ENCODE results near the gene EFCAB9. TPM values are rescaled to one million over a fixed set of nuclear protein-coding genes. Genes with fewer than 3 reads are reported as not detected.
"Not testable (repeated sequence)": the region's sequence is repeated elsewhere in the genome, so short reads cannot be mapped to it uniquely, and the experiment has no call there.

EFCAB9 gene
- not detected for polyA plus RNA-seq (ENCODE audit: insufficient read length in 12 of 12)
- long read RNA-seq, donor 1: 0 reads
- long read RNA-seq, donor 2: 0 reads
- long read RNA-seq, donor 3, partial matches to known transcripts: 43 of 43 reads
- long read RNA-seq, donor 3, other reads (novel, unspliced or antisense): 0 of 43 reads
- long read RNA-seq, donor 4: 0 reads
- long read RNA-seq, donor 5: 0 reads
- long read RNA-seq, donor 6: 0 reads
- long read RNA-seq, donor 7, partial matches to known transcripts: 42 of 42 reads
- long read RNA-seq, donor 7, other reads (novel, unspliced or antisense): 0 of 42 reads
- long read RNA-seq, donor 8: 0 reads
- long read RNA-seq, donor 9: 0 reads
- long read RNA-seq, donor 10: 0 reads
- long read RNA-seq, donor 11: 0 reads

GRCh38 chr5:172193872-172194271, at the start of gene EFCAB9:
TSS of gene EFCAB9 (plus strand) at chr5:172194172. CDS start at chr5:172194173, 1 bp downstream.
- no peak for DNase-seq

- no peak for DNase-seq
These were observed 49.6 kb upstream of the EFCAB9 start for GRCh38 chr5:172144291-172144815.

- DNase-seq: no peak
These were observed 48.8 kb upstream of the EFCAB9 start for GRCh38 chr5:172144931-172145869.

GRCh38 chr5:172145870-172146747, 47.9 kb upstream of the EFCAB9 start:
- no peak for DNase-seq

DNA sequence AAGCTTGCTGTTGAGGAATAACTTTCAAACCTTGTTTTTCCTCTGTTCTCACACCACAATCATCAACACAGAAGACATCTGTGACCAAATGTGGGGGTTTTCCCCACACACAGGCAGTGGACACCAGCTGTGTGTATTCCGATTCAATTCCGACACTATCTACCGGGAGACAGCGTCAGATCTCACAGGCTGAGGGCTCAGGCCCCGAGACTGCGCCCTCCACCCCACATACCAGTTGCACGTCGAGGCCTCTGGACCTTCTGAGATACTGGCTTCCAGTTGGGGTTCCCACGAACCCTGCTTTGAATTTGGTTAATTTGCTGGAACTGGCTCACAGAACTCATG, 47.3 kb upstream of the EFCAB9 start:
- no peak for DNase-seq

- DNase-seq: no peak
These were observed 46.1 kb upstream of the EFCAB9 start for GRCh38 chr5:172147857-172148256.

- DNase-seq: no peak
These were observed 45.6 kb upstream of the EFCAB9 start for GRCh38 chr5:172148381-172148780.

DNA sequence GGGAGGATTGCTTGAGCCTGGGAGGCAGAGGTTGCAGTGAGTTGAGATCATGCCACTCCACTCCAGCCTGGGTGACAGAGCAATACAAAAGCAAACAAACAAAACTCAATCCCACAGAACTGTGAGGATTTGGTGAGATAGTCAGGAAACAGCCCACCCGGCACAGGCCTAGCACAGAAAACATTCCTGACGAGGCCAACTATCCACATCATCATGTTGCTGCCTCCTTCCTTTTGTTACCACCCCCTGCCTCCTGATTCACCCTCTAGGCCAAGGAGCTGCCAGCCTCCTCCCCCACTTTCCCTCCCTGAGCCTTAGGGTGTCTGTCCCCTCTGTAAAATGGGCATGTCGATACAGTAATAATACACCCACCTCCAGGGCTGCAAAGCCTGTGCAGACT, 44.9 kb upstream of the EFCAB9 start:
- DNase-seq: no peak

DNA sequence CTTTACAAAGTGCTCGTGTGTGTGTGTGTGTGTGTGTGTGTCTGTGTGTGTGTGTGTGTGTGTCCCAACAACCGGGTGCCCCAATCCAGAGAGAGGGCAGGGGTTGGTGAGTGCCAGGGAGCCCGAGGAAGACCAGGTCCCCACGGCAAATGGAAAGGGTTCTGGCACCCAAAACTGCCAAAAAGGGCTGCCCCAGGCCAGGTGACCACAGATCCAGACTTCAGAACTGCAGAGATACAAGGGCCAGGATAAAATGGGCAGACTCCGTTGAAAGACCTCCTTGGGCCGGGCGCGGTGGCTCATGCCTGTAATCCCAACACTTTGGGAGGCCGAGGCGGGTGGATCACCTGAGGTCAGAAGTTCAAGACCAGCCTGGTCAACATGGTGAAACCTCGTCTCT, 44.5 kb upstream of the EFCAB9 start:
- DNase-seq: not testable (repeated sequence)

- no peak for DNase-seq
These were observed 43.2 kb upstream of the EFCAB9 start for GRCh38 chr5:172150514-172151425.

- no peak for DNase-seq
These were observed 42.2 kb upstream of the EFCAB9 start for GRCh38 chr5:172151661-172152210.

DNA sequence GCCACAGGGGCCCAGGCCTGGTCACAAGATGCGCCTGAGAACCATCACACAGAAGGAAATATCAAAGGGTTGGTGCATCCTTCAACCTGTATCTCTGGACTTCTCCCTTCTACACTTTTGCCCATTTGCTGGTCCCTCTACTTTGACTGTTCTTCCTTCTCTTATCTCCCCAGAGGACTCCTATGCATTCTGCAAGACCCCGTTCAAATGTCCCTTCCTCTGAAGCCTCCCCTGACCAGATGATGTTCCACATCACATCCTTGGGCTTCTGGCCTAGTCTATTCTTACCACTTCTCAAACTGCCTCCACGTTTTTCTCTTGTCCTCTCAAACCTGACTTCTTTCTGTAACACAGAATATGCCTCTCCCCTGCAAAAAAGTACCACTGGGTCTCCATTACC, 40.3 kb upstream of the EFCAB9 start:
- no peak for DNase-seq

DNA sequence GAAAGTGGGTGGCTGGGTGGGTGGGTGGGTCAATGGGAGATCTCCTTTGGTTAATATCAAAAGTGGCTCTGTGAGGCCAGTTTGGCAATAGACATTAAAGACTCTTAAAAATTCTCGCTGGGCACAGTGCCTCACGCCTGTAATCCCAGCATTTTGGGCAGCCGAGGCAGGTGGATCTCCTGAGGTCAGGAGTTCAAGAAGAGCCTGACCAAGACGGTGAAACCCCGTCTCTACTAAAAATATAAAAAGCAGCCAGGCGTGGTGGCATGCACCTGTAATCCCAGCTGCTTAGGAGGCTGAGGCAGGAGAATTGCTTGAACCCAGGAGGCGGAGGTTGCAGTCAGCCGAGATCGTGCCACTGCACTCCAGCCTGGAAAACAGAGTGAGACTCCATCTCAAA, 38.9 kb upstream of the EFCAB9 start:
- DNase-seq: not testable (repeated sequence)

DNA sequence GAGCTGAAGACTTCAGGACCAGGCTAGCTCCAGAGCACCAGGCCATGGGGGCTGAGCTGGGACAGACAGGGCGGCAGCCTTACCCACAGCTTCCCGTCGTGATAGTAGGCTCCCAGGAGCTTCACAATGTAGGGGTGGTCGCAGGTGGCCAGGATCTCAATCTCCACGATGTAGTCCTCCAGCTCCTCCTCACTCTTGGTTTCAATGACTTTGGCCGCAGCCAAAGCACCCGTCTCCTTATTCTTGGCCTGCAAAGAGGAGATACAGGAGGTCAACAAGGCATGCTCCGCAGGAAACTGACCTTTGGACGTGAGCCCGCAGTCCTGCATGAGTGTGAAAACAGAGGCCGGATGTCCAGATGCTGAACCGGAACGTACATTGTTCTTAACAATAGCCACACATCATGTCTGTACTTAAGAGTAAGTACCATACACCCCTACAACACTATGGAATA, 37.4 kb upstream of the EFCAB9 start:
- no peak for DNase-seq

DNA sequence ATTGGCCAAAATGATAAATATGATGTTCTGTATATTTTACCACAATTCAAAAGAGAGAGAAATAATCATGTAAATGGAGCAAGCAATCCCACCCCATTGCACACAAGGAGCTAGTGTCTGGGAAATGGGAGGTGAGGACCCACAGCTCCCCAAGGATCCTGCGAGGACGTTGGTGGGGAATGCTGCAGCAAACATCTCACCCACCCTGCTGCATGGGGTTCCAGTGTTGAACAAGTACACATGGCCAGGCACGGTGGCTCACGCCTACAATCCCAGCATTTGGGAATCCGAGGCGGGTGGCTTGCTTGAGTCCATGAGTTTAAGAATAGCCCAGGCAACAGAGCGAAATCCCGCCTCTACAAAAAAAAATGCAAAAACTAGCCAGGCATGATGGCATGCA, 35.0 kb upstream of the EFCAB9 start:
- DNase-seq: no peak

- no peak for DNase-seq
These were observed 33.5 kb upstream of the EFCAB9 start for GRCh38 chr5:172160506-172160905.

GRCh38 chr5:172162323-172162986, 31.5 kb upstream of the EFCAB9 start:
- DNase-seq: no peak

GRCh38 chr5:172162987-172163343, 31.0 kb upstream of the EFCAB9 start:
- DNase-seq: no peak

DNA sequence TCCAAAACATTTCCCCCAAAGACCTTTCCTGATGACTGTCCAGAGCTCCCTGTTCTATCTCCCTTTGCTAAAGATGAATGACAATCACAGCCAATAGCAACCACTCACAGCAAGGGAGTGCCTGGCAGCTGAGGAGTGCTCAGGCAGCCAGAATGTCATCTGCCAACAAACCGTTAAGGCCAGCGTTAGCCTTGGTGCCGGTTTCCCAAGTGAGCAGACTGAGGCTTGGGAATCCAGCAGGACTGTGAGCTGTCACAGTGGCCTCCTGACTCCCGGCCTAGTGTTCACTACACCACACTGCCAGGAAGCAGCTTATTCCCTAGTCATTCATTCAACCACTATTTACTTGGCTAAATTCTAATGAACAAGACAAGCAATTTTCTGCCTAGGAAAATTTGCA, 30.6 kb upstream of the EFCAB9 start:
- DNase-seq: no peak

GRCh38 chr5:172164769-172165212, 29.2 kb upstream of the EFCAB9 start:
- no peak for DNase-seq
